Measurements from ENCODE around the gene SHISA9.

Gene SHISA9

DNA sequence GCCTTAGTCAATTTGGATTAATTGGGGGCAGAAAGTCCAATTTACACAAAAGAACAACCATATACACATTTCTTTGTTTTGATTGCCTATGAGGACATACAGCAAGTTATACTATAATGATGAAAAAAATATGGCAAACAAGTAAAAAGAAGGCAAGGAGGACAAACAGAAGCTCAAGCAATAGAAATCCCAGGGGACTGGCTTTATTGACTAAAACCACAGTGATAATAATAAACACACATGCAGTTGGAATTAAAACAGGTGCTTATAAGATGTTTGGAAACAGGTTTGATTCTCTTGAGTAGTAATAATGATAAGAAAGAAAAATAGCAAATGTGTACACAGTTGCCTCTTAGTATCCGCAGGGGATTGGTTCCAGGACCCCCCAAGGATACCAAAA is 176.4 kb downstream of the SHISA9 start:
- no peak for DNase-seq (ENCODE audit: low read depth)
- no peak overlapping the region for H3K4me3 ChIP-seq (ENCODE audit: control insufficient read depth, low read depth, low read length)
- TF ChIP-seq, protein P1, sequence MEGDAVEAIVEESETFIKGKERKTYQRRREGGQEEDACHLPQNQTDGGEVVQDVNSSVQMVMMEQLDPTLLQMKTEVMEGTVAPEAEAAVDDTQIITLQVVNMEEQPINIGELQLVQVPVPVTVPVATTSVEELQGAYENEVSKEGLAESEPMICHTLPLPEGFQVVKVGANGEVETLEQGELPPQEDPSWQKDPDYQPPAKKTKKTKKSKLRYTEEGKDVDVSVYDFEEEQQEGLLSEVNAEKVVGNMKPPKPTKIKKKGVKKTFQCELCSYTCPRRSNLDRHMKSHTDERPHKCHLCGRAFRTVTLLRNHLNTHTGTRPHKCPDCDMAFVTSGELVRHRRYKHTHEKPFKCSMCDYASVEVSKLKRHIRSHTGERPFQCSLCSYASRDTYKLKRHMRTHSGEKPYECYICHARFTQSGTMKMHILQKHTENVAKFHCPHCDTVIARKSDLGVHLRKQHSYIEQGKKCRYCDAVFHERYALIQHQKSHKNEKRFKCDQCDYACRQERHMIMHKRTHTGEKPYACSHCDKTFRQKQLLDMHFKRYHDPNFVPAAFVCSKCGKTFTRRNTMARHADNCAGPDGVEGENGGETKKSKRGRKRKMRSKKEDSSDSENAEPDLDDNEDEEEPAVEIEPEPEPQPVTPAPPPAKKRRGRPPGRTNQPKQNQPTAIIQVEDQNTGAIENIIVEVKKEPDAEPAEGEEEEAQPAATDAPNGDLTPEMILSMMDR (IDR thresholded peaks at IDR 0.05; ENCODE audit: control insufficient read depth, insufficient read depth, low read depth, low read length, missing control alignments), result no peak

DNA sequence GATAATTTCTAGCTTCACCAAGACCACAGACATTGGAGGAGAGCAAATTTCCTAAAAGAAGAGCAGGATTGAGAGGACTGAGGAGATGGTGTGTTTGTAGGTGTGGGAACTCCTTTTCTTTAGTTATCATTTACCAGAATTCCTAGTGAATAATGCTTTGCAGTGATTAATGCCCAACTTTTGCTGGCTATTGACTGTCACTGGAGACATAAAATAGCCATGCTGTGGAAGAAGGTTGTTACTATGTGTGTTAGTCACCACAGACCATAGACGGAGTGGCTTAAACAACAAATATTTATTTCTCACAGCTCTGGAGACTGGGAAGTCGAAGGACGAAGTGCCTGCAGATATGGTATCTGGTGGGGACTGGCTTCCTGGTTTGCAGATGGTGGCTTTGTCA is 179.1 kb downstream of the SHISA9 start:
- H3K4me3 ChIP-seq (ENCODE audit: control insufficient read depth, low read depth, low read length), result no peak overlapping the region
- TF ChIP-seq, protein P1 (IDR thresholded peaks at IDR 0.05; ENCODE audit: control insufficient read depth, insufficient read depth, low read depth, low read length, missing control alignments), result no peak
- DNase-seq (ENCODE audit: low read depth), result no peak

DNA sequence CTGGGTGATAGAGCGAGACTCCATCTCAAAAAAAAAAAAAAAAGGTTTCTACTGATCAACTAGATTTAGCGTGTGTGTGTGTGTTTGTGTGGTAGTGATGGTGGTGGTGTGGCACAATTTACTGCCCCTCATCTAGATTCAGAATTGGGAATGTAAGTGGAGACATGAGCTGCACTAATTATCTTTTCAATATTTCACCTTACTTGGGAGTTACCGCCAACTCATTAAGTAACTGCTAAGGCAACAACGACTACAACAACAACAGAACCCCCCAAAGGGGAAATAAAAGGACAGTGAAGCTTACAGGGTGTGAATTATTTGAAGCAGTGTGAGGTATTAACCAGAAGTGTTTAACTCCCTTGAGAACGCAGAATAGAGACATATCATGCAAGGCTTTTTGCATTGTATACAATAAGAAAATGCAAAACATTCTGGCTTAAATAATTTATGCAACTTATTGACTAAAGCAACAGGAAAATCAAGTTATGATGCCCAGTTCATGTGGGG is 180.5 kb downstream of the SHISA9 start:
- TF ChIP-seq, protein P1 (IDR thresholded peaks at IDR 0.05; ENCODE audit: control insufficient read depth, insufficient read depth, low read depth, low read length, missing control alignments), result no peak
- H3K4me3 ChIP-seq (ENCODE audit: control insufficient read depth, low read depth, low read length), result no peak overlapping the region
- no peak for DNase-seq (ENCODE audit: low read depth)

DNA sequence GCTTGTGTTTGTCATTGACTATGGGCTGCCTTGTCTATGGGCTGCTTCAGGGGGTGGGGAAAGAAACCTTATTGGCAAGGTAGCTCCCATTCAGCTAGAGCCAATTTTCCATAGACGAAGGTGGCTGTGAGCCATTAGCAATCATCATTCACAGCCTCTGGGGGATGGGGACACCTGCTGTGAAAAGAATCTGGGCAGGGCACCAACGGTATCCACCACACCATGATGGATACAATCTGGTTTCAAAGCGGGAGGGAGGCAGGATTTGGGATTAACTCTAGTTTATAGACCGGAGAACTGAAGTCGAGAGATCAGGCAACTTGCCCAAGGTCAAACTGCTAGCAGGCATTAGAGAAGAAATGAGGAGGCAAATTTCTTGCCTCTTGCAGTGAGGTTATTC is 182.3 kb downstream of the SHISA9 start:
- no peak overlapping the region for H3K4me3 ChIP-seq (ENCODE audit: control insufficient read depth, low read depth, low read length)
- TF ChIP-seq, protein P1 (IDR thresholded peaks at IDR 0.05; ENCODE audit: control insufficient read depth, insufficient read depth, low read depth, low read length, missing control alignments), result no peak
- no peak for DNase-seq (ENCODE audit: low read depth)

DNA sequence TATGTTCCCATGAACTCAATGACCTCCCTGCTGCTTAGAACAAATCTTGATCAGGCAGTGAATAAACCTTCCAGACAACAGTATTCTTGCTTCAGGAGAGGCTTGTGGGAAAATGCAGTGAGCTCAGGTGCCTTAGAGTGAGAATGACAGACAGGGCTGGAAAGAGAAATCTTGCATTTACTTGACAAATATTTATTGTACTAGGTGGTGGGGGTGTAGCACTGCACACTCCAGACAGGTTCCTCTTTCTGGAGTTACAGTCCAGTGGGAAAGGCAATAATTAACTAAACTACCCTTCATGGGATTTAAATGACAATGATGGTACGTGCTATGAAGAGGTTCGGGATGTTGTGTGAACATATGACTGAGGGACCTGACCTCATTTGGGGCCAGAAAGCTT is 182.9 kb downstream of the SHISA9 start:
- DNase-seq (ENCODE audit: low read depth), result no peak
- H3K4me3 ChIP-seq (ENCODE audit: control insufficient read depth, low read depth, low read length), result no peak overlapping the region
- TF ChIP-seq, protein P1 (IDR thresholded peaks at IDR 0.05; ENCODE audit: control insufficient read depth, insufficient read depth, low read depth, low read length, missing control alignments), result no peak

DNA sequence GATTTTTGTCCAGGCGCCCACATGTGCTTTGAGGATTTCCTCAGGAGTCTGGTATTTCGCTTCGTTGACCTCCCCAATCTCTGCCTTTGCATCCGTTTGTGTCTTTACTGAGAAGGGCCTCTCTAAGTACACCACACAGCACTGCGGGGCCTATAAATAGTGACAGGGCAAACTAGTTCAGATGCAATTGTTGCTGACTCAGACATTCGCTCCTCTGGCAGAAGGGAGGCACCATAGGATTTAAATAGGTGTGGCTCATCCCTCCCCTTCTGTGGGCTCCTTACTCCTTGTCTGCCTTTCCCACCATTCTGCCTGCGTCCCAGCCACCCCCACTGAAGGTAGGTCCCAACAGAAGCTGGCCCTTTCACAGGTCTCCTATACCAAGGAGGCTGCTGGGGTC is 192.3 kb downstream of the SHISA9 start:
- DNase-seq (ENCODE audit: low read depth), result no peak
- no peak overlapping the region for H3K4me3 ChIP-seq (ENCODE audit: control insufficient read depth, low read depth, low read length)
- TF ChIP-seq, protein P1 (IDR thresholded peaks at IDR 0.05; ENCODE audit: control insufficient read depth, insufficient read depth, low read depth, low read length, missing control alignments), result no peak

DNA sequence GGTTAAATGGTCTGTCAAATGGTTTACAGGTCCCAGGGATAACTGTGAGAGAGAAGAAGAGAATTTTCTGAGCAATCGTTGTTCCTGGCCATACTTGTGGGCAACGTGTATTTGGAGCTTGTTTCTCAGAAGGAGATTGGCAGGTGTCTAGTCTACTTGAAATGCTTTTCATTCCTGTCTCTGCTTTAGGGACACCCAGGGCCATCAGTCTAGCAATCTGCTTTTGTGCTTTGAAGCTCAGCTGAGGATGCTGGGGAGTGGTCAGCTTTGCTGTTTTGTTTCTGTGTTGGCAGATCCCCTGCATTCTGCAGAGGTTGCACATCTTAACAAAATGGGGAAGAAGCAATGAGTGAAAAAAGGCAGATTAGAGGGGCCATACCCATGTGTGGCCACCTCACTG is 193.7 kb downstream of the SHISA9 start:
- TF ChIP-seq, protein P1 (IDR thresholded peaks at IDR 0.05; ENCODE audit: control insufficient read depth, insufficient read depth, low read depth, low read length, missing control alignments), result no peak
- DNase-seq (ENCODE audit: low read depth), result no peak
- H3K4me3 ChIP-seq (ENCODE audit: control insufficient read depth, low read depth, low read length), result no peak overlapping the region

Data from AG09309 (cell line).